Measurements from ENCODE around the gene CAPN3.

Gene CAPN3

DNA sequence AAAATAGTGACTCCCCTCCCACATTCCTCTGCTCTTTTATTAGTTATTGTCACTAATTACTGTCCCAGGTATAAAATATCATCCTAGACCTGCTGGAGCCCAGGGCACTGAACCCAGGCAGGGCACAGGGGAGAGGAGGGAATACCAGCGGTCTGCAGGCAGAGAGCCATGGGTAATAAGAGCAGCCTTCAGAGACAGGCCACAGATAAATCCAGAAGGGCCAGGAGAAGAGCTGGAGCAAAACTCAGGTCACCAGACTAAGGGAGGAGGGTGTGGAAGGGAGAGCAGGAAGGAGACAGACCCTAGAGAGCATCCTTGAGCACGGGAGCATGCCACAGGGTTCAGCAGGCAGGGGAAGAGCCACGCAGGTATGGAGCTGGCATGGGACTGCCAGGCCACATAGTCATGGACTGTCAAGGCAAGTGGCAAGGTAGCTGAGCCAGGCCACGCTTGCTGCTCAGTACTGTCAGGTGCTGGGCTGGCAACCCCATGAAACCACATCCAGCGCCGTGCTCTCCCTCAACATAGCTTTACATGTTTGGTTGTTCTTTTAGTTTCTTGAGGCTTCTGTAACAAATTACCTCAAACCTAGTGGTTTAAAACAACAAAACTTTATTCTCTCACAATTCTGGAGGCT is 15.6 kb upstream of the CAPN3 start:
- H3K9ac ChIP-seq (ENCODE audit: low read depth, low read length), result no peak overlapping the region
- no peaks in the 10 kb centered on the region for H3K9me3 ChIP-seq (ENCODE audit: control insufficient read depth, insufficient read depth, low read length)
- H3K4me1 ChIP-seq (ENCODE audit: insufficient read depth, low read length), result no peaks in the 10 kb centered on the region
- no peaks in the 10 kb centered on the region for H3K36me3 ChIP-seq (ENCODE audit: insufficient read depth, low read length)

GRCh38 chr15:42344763-42345162 is 14.5 kb upstream of the CAPN3 start:
- Histone ChIP-seq H3K9ac (ENCODE audit: low read depth, low read length) (no peak overlapping the region), H3K4me1 (ENCODE audit: insufficient read depth, low read length) (no peaks in the 10 kb centered on the region), H3K36me3 (ENCODE audit: insufficient read depth, low read length) (no peaks in the 10 kb centered on the region), H3K9me3 (ENCODE audit: control insufficient read depth, insufficient read depth, low read length) (no peaks in the 10 kb centered on the region)

GRCh38 chr15:42345504-42345903 is 13.8 kb upstream of the CAPN3 start:
- Histone ChIP-seq H3K9ac (ENCODE audit: low read depth, low read length) (no peak overlapping the region), H3K9me3 (ENCODE audit: control insufficient read depth, insufficient read depth, low read length) (no peaks in the 10 kb centered on the region), H3K36me3 (ENCODE audit: insufficient read depth, low read length) (no peaks in the 10 kb centered on the region), H3K4me1 (ENCODE audit: insufficient read depth, low read length) (no peaks in the 10 kb centered on the region)

DNA sequence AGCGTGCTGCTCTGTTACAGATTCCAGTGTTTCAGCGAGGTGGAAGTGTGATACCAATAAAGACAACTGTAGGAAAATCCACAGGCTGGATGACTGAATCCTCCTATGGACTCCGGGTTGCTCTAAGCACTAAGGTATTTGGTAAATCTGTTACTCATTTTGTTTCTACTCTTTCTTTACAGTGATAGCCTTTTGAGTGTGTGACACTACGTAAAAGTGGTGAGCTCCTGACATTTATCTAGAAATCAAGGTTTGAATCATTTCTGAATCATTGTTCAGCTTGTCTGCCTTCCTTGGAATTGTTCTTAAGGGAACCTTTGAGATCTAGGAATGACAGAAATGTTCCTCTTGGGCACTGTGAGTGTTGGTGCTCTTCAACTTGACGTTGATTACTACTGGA is 11.2 kb upstream of the CAPN3 start:
- H3K4me1 ChIP-seq (ENCODE audit: insufficient read depth, low read length), result no peaks in the 10 kb centered on the region
- H3K9ac ChIP-seq (ENCODE audit: low read depth, low read length), result no peak overlapping the region
- H3K36me3 ChIP-seq (ENCODE audit: insufficient read depth, low read length), result no peaks in the 10 kb centered on the region
- no peaks in the 10 kb centered on the region for H3K9me3 ChIP-seq (ENCODE audit: control insufficient read depth, insufficient read depth, low read length)

GRCh38 chr15:42349186-42349585 is 10.1 kb upstream of the CAPN3 start:
- Histone ChIP-seq H3K4me1 (ENCODE audit: insufficient read depth, low read length) (no peaks in the 10 kb centered on the region), H3K9ac (ENCODE audit: low read depth, low read length) (no peak overlapping the region), H3K9me3 (ENCODE audit: control insufficient read depth, insufficient read depth, low read length) (no peaks in the 10 kb centered on the region), H3K36me3 (ENCODE audit: insufficient read depth, low read length) (no peaks in the 10 kb centered on the region)

DNA sequence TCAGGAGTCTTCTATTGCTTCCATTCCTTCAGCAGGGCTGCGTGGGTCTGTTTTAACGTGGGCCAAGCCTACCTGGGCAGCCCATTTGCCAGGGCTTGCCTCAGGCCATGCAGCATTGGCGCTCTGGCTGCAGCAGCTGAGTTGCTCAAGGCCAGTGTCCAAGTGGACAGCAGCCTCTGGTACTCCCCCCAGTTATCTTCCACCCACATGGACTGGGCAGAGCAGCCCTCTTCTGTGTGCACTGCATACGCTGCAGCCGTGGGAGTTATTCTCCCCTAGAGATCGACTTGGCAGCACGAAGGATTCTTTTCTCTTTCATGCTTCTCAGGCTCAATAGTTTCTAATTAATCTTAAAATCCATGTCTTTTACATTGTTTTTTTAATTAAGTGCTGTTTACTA is 6.9 kb upstream of the CAPN3 start:
- H3K9me3 ChIP-seq (ENCODE audit: control insufficient read depth, insufficient read depth, low read length), result no peaks in the 10 kb centered on the region
- H3K4me1 ChIP-seq (ENCODE audit: insufficient read depth, low read length), result no peaks in the 10 kb centered on the region
- no peaks in the 10 kb centered on the region for H3K36me3 ChIP-seq (ENCODE audit: insufficient read depth, low read length)
- H3K9ac ChIP-seq (ENCODE audit: low read depth, low read length), result no peak overlapping the region

- H3K9ac ChIP-seq (ENCODE audit: low read depth, low read length), result no peak overlapping the region
Observed at GRCh38 chr15:42353061-42353460, 6.2 kb upstream of the CAPN3 start.

DNA sequence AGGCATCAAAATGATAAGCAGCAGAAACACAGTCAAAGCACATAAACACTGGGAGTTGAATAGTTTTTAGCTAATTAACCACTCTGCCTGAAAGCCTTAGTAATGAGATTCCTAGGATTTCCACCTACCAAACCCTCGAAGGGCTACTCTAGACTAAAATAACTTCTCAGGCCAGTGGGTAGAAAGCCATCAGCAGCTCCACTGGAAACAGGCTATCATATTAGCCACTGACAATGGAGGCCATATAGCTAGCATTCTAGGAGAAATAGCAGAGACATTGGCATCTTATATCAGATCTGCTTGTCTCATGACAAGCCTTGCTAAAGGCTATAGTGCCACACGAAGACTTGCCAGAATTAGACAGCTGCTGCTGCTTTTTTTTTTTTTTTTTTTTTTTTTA is 4.5 kb upstream of the CAPN3 start:
- Histone ChIP-seq H3K36me3 (ENCODE audit: insufficient read depth, low read length) (no peaks in the 10 kb centered on the region), H3K9me3 (ENCODE audit: control insufficient read depth, insufficient read depth, low read length) (no peaks in the 10 kb centered on the region), H3K9ac (ENCODE audit: low read depth, low read length) (no peak overlapping the region)

More at GRCh38 chr15:42353061-42353460, 6.2 kb upstream of the CAPN3 start:
- H3K36me3 ChIP-seq (ENCODE audit: insufficient read depth, low read length), result no peaks in the 10 kb centered on the region
- no peaks in the 10 kb centered on the region for H3K4me1 ChIP-seq (ENCODE audit: insufficient read depth, low read length)
- H3K9me3 ChIP-seq (ENCODE audit: control insufficient read depth, insufficient read depth, low read length), result no peaks in the 10 kb centered on the region

GRCh38 chr15:42355291-42355690 is 4.0 kb upstream of the CAPN3 start:
- Histone ChIP-seq H3K4me1 (ENCODE audit: insufficient read depth, low read length) (no peaks in the 10 kb centered on the region), H3K9ac (ENCODE audit: low read depth, low read length) (no peak overlapping the region), H3K9me3 (ENCODE audit: control insufficient read depth, insufficient read depth, low read length) (no peaks in the 10 kb centered on the region), H3K36me3 (ENCODE audit: insufficient read depth, low read length) (no peaks in the 10 kb centered on the region)

More for the DNA sequence above, 4.5 kb upstream of the CAPN3 start:
- no peaks in the 10 kb centered on the region for H3K4me1 ChIP-seq (ENCODE audit: insufficient read depth, low read length)

- no peaks in the 10 kb centered on the region for H3K9me3 ChIP-seq (ENCODE audit: control insufficient read depth, insufficient read depth, low read length)
Observed at GRCh38 chr15:42356851-42357250, 2.5 kb upstream of the CAPN3 start.

DNA sequence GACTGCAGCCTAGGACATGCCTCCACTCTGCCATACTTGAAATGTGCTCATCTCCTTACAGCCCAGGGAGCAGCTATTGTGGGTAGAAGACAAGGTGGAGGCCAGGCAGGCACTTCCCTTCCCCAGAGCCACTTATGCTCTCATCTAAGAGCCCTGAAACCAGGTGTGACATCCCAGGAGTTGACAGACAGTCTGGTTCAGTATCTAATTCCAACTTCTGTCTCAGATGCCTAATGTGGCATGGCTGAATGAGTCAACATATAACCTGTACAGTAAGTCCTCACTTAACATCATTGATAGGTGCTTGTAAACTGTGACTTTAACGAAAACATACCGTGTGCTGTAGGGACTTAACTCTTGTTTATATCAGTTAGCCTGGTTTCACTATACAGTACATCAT is 1.2 kb upstream of the CAPN3 start:
- no peak overlapping the region for H3K9ac ChIP-seq (ENCODE audit: low read depth, low read length)
- H3K9me3 ChIP-seq (ENCODE audit: control insufficient read depth, insufficient read depth, low read length), result no peaks in the 10 kb centered on the region
- no peaks in the 10 kb centered on the region for H3K36me3 ChIP-seq (ENCODE audit: insufficient read depth, low read length)
- peaks cover 3% of the 10 kb centered on the region; the same call in 1 of the 2 replicates for H3K4me1 ChIP-seq (ENCODE audit: insufficient read depth, low read length)

More at GRCh38 chr15:42356851-42357250, 2.5 kb upstream of the CAPN3 start:
- H3K4me1 ChIP-seq (ENCODE audit: insufficient read depth, low read length), result no peaks in the 10 kb centered on the region
- H3K9ac ChIP-seq (ENCODE audit: low read depth, low read length), result no peak overlapping the region
- no peaks in the 10 kb centered on the region for H3K36me3 ChIP-seq (ENCODE audit: insufficient read depth, low read length)

DNA sequence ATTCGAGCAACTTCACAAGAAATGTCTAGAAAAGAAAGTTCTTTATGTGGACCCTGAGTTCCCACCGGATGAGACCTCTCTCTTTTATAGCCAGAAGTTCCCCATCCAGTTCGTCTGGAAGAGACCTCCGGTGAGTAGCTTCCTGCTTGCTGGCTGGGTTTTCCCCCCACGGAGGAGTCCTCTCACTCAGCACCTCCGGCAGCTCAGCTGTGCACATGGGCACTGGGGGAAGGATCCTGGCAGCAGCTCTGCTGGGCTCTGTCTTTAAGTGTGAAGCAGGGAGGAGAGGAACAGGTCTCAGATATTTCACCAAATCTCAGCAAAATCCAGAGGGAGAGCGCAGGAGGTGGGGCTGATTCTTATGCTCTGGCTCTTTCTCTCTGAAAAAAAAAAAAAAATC is 684 bp downstream of the CAPN3 start:
- Histone ChIP-seq H3K4me1 (ENCODE audit: insufficient read depth, low read length) (peaks cover 16% of the 10 kb centered on the region), H3K36me3 (ENCODE audit: insufficient read depth, low read length) (no peaks in the 10 kb centered on the region), H3K9me3 (ENCODE audit: control insufficient read depth, insufficient read depth, low read length) (no peaks in the 10 kb centered on the region), H3K9ac (ENCODE audit: low read depth, low read length) (no peak overlapping the region)

DNA sequence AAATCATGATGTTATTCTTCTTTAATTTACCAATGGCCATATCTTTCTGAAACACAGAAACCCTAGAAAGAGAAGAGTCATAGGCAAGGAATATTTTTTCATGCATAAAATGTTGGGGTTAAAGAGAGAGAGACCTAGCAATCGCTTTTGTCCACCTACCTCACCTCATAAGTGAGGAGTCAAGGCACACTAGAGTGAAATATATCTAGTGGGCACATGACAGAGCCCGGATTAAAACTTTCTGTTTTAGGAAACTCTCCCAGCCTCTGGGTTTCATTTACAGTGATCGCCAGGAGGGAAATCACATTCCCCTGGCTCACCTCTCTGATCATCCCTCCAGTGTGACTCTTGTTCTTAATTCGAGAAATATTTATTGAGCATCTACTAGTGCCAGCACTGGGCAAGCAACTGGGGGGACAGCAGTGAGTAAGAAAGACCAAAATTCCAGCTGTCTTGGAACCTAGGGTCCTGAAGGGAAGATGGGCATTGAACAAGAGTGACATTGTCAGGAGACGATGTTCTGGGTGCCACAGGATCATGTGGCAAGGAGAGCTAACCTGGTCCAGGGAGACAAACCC is 1.3 kb downstream of the CAPN3 start:
- H3K36me3 ChIP-seq (ENCODE audit: insufficient read depth, low read length), result no peaks in the 10 kb centered on the region
- H3K4me1 ChIP-seq (ENCODE audit: insufficient read depth, low read length), result peaks cover 16% of the 10 kb centered on the region
- H3K9ac ChIP-seq (ENCODE audit: low read depth, low read length), result no peak overlapping the region
- H3K9me3 ChIP-seq (ENCODE audit: control insufficient read depth, insufficient read depth, low read length), result no peaks in the 10 kb centered on the region

DNA sequence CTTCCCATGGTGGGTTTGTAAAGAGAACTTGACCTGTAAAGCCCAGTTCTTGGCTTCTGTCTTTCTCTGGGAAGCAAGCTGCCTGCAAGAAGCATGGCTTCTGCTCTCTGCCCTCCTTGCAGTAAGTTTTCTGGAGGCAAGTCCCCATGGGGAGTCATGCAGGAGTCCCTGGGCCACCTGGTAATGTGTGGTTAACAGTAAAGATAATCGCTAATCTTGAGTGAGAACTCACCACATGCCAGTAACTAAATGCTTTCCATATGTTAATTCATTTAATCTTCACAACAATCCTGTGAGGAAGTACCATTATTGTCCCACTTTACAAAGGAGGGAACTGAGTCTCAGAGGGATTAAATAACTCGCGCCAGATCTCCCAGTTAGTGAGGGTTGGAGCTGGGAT is 4.2 kb downstream of the CAPN3 start:
- Histone ChIP-seq H3K36me3 (ENCODE audit: insufficient read depth, low read length) (no peaks in the 10 kb centered on the region), H3K4me1 (ENCODE audit: insufficient read depth, low read length) (peaks cover 16% of the 10 kb centered on the region), H3K9ac (ENCODE audit: low read depth, low read length) (no peak overlapping the region), H3K9me3 (ENCODE audit: control insufficient read depth, insufficient read depth, low read length) (no peaks in the 10 kb centered on the region)

GRCh38 chr15:42363942-42364341 is 4.6 kb downstream of the CAPN3 start:
- H3K36me3 ChIP-seq (ENCODE audit: insufficient read depth, low read length), result no peaks in the 10 kb centered on the region
- no peak overlapping the region for H3K9ac ChIP-seq (ENCODE audit: low read depth, low read length)
- H3K4me1 ChIP-seq (ENCODE audit: insufficient read depth, low read length), result peaks cover 16% of the 10 kb centered on the region
- H3K9me3 ChIP-seq (ENCODE audit: control insufficient read depth, insufficient read depth, low read length), result 0 out of 2 replicates have a peak, but pooled peaks cover 3% of the 10 kb centered on the region

All from ES-I3 (cell line).